VCaP (cell line): ENCODE measurements around the gene MCTP1.

ENCODE experiments used
- H3K27ac ChIP-seq: fragments of 450-650 bp; 2 replicates; pipeline ENCODE4 v1.5.1; 2017
- TF ChIP-seq, protein P1 (sequence below): fragments of 450-650 bp; conservative IDR thresholded peaks from 2 replicates; pipeline ENCODE4 v1.5.1; 2017; ENCODE audit warnings: mild to moderate bottlenecking, moderate library complexity

MCTP1 gene

GRCh38 chr5:95178046-95178651, 106.7 kb downstream of the MCTP1 start:
- no peak overlapping the region for H3K27ac ChIP-seq
- TF ChIP-seq, protein P1, sequence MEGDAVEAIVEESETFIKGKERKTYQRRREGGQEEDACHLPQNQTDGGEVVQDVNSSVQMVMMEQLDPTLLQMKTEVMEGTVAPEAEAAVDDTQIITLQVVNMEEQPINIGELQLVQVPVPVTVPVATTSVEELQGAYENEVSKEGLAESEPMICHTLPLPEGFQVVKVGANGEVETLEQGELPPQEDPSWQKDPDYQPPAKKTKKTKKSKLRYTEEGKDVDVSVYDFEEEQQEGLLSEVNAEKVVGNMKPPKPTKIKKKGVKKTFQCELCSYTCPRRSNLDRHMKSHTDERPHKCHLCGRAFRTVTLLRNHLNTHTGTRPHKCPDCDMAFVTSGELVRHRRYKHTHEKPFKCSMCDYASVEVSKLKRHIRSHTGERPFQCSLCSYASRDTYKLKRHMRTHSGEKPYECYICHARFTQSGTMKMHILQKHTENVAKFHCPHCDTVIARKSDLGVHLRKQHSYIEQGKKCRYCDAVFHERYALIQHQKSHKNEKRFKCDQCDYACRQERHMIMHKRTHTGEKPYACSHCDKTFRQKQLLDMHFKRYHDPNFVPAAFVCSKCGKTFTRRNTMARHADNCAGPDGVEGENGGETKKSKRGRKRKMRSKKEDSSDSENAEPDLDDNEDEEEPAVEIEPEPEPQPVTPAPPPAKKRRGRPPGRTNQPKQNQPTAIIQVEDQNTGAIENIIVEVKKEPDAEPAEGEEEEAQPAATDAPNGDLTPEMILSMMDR = no peak

DNA sequence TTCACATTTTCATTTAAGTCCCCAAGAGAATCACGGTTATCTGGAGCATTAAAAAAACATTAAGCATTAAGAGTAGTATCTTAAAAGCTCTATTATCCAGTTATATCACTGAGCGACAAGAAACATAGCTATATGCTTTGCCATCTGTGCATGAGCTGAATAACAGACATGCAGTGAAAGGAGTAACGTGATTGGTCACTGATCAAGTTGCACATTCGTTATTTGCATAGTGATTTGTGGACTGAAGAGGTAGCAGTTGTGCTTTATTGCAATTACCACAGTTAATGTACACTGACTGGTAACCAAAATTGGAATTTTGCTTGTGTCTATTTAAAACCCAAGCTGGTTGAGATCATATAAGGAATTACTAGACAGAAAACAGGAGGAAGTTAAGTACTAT, 107.4 kb downstream of the MCTP1 start:
- TF ChIP-seq, protein P1 = no peak
- no peak overlapping the region for H3K27ac ChIP-seq

GRCh38 chr5:95175106-95175505, 109.8 kb downstream of the MCTP1 start:
- H3K27ac ChIP-seq = no peak overlapping the region
- TF ChIP-seq, protein P1 = no peak

- TF ChIP-seq, protein P1 = no peak
These were observed 112.2 kb downstream of the MCTP1 start for GRCh38 chr5:95172659-95173058.

GRCh38 chr5:95164861-95165260, 120.0 kb downstream of the MCTP1 start:
- TF ChIP-seq, protein P1 = no peak

More at GRCh38 chr5:95172659-95173058, 112.2 kb downstream of the MCTP1 start:
- no peak overlapping the region for H3K27ac ChIP-seq

DNA sequence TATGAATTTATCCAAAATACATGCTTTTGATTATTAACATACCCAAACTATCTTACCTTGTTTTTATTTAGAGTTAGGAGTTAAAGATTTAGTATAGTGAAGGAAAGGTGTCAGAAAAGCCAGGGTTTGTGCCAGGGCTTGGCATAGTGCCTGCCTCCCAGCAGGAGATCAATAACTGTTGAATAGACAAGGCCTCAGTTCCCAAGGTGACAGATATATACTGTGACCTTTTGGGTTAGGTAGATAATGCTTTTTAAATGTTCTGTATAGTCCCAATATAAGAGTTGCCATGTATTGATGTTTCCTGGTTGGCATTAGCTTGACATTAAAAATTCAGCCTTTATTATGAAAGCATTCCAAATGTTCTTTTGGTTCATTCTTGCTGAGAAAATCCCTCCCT, 121.8 kb downstream of the MCTP1 start:
- H3K27ac ChIP-seq = peak overlapping the region; percentile 90
- TF ChIP-seq, protein P1 = no peak

More at GRCh38 chr5:95164861-95165260, 120.0 kb downstream of the MCTP1 start:
- H3K27ac ChIP-seq = peak overlapping the region; percentile 90

- TF ChIP-seq, protein P1 = no peak
- peak overlapping the region; percentile 90 for H3K27ac ChIP-seq
These were observed 122.5 kb downstream of the MCTP1 start for GRCh38 chr5:95162231-95162992.
